ENCODE measurements around the gene SDCCAG8.
A peak's percentile ranks its signal among the peaks of the same experiment; 100 is the strongest.

Gene SDCCAG8

GRCh38 chr1:243455760-243456651, 200.2 kb downstream of the SDCCAG8 start:
- DNase-seq (ENCODE audit: low read depth): no peak

GRCh38 chr1:243457363-243457982, 201.6 kb downstream of the SDCCAG8 start:
- DNase-seq (ENCODE audit: low read depth): no peak

DNA sequence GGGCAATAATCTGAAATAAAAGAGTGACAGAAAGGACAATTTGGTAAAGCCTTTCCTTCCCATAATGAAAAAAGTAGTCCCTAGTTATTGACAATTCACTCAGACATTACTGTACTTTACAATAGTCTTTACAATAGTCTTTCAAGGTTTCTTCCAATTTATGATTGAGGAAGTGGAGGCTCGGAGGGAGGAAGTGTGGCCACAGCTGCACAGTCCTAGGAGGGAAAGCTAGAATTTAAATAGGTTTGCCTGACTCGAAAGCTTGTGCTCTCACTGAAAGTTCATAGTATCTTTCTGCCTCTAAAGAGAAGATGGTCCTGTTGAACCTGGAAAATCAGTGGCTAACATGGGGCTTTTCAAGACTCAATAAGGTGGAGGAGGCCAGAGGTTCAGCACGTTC, 203.2 kb downstream of the SDCCAG8 start:
- DNase-seq (ENCODE audit: low read depth): no peak

DNA sequence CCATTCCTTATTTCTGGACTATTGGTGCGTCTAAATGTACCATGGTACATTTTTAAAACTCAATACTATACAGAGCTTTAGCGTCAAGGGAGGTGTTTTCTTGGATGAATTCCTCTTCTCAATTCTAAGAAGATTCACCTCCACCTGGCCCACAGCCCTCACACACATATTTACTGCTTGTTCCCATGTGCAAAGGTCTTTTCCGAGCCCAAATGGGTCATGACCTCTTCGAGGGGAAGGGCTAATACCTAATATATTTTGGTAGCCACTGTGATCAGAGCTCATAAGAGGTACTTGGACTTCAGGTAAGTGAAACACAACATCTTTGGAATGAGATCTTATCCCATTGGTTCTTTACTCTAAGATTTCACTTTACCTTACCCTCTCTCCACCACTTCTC, 205.9 kb downstream of the SDCCAG8 start:
- DNase-seq (ENCODE audit: low read depth): no peak

- no peak for DNase-seq (ENCODE audit: low read depth)
These were observed 207.3 kb downstream of the SDCCAG8 start for GRCh38 chr1:243462929-243463697.

DNA sequence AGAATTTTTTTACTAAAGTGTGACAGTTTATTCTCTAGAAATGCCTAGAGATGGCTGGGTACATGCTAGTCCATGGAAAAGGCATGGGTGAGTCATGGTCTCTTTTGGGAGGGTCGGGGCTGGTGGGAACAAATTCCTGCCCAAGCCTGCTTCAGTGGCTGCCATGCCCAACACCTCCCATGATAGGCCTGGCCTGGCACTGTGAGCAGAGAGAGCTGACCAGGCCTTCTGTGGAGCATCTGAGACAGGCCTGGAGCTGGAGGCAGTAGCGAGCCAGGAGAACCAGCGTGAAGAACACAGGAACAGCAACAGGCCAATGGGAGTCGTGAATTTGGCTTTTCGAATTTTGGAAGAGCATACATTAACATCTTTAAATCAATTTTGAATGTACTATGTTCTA, 209.2 kb downstream of the SDCCAG8 start:
- no peak for DNase-seq (ENCODE audit: low read depth)

GRCh38 chr1:243465738-243466137, 209.9 kb downstream of the SDCCAG8 start:
- DNase-seq (ENCODE audit: low read depth): no peak

DNA sequence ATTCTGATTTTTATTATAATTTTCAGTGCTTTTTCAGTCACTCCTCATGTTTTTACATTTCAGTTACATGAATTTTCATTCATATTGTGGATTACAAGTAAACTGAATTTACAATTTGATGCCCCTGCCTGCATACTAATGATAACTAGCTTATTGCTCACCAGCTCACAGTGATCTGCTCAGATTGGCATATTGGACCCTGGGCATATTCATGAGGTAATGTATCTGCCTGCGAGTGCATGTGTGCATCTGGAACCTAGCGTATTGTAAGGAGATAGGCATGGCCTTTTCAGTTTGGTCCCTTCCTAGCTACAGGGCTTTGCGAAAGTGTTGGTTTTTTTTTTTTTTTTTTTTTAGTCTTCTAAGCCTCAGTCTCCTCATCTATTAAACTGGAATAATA, 213.7 kb downstream of the SDCCAG8 start:
- DNase-seq (ENCODE audit: low read depth): no peak

GRCh38 chr1:243470502-243470901, 214.7 kb downstream of the SDCCAG8 start:
- peak; percentile 30 for DNase-seq (ENCODE audit: low read depth)

DNA sequence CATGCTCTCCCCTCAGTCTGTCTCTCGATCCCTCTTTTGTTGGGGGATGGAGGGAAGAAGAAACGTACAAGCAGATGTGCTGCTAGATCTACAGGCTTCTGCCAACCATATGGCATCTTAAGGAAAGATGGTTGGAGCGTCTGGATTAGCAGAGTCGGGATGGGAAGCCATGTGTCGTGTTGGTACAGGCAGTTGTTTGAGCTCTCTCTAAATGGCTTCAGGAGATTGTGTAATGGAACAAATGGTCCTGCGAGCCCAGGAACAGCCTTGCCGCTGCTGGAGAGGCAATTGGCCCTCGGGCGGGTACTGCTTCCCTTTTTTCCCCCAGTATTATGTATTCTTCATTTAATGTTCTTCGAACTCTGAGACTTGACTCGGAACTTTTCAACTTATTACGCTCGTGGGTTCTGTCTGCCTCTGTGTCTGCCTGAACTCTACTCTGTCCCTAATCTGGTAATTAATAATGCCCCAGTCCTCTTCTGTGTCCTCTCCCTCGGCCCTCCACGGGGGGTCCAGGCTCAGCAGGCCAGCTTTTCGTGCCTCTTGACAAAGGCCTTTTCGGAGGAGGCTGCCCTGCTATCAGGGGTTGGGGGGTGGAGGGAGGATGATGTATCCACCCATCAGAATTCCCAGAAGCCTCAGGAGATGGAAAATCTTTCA, 215.3 kb downstream of the SDCCAG8 start:
- no peak for DNase-seq (ENCODE audit: low read depth)

DNA sequence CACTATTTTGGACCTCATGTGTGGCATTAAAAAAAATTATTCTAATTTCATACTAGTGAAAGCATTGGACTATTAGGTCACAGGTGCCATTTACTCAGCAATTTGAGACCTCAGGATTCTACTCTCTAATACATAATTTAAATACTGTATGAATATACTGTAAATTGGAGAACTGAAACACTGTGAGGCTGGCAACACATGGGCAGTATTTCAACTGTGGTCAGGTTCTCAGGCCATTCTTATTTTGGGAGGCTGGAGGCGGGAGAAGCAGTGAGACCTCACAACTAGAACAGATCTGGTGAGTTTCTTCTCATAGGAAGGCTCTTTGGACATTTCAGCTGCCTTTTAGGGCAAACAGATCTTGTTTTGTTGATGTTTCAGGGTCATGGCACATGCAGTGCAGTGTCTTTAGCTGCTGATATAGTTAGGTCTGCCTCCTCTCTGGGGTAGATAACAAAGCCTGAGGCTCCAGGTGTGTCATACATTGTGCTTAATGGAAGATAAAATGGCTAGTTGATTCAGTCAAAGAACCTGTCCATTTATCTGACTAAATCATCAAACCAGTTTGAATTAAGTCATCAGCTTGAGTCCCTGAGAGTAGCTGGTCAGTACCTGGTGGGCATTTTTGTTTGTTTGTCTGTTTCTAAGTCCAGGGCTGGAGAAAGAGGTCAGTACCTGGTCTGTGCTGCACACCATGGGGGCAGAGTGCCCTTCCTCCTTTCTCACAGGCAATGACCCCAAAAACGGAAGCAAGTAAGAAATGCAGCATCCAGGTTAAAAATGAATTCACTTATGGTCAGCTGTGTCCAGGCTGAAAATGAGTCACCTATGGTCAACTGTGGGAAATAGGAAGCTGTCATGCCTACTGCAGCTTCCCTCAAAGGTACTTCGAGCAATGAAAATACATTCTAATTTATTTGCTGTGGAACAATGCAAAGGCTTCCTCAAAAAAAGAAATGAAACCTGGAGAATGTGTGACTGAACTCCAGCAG, 216.2 kb downstream of the SDCCAG8 start:
- peak; percentile 24 for DNase-seq (ENCODE audit: low read depth)

- DNase-seq (ENCODE audit: low read depth): peak; percentile 49
These were observed 217.6 kb downstream of the SDCCAG8 start for GRCh38 chr1:243473227-243474135.

GRCh38 chr1:243474136-243474881, 218.5 kb downstream of the SDCCAG8 start:
- DNase-seq (ENCODE audit: low read depth): no peak

DNA sequence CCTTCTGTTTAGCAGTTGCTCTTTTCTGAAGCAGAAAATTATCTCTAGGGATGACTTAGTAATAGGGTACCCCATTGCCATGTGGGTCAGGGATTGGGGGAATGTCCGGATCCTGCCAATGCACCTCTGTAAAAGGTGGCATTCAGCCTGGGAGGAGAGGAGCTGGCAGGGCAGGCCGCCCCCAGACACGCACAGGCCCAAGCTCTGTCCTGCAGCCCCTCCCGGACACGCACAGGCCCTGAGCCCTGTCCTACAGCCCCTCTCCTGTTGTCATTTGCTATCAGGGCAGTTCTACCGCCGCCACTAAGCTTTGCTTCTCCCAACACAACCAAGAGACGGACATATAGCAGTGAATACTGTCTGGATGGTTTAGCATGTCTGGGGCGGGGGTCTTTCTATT, 219.1 kb downstream of the SDCCAG8 start:
- DNase-seq (ENCODE audit: low read depth): no peak

DNA sequence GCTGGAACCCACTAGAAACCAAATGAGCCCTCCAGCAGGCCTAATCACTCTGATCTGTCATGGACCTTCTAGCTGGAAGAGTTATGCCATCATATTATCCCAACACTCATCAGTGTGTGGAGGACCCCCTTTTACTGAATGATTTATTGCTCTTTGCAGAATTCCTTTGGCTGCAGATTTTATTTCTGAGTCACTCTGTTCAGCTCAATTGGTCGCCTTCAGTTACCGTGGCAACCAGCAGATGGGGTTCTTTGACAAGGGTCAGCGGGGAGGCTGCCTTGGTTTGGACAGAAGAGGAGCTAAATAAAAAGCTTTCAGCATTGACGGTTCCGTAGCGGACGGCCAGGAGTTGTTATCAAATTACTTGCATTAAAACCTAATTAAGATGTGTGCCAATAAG, 220.1 kb downstream of the SDCCAG8 start:
- DNase-seq (ENCODE audit: low read depth): peak; percentile 59

DNA sequence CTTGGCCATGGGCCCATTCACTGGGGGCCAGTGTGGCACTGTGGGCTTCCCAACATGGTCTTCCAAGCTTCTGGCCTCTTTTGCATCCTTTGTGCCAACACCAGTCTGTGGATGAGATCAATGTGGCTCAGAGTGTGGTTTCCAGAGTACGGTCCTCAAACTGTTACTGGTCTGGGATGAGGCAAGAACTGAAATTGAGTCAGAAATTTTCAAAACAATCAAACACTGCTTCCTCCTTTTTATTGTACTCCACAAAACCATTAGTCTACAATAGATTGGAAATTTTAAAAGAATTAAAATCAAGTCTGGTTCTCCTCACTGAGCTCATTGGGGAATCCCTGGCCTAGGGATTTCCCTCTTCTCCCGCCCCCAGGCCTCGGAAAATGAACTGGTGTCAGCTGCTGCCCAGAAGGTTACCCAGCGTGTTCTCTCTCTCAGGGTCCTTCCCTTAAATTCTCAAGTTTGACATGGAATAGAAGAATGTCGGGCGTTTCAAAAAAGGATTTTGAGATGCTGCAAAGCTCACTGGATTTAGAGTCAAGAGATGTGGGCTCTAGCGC, 222.0 kb downstream of the SDCCAG8 start:
- no peak for DNase-seq (ENCODE audit: low read depth)

- no peak for DNase-seq (ENCODE audit: low read depth)
These were observed 225.3 kb downstream of the SDCCAG8 start for GRCh38 chr1:243481101-243481500.

- DNase-seq (ENCODE audit: low read depth): peak; percentile 67
These were observed 226.5 kb downstream of the SDCCAG8 start for GRCh38 chr1:243482141-243483022.

All from EH (cell line).